GM11168 (cell line): ENCODE measurements around the gene TMEM238.

Experiments used
- in situ Hi-C: fragments of 300-500 bp; cut with MboI; formaldehyde crosslinking; loops from one replicate; pipeline ENCODE4 v1.12.0; 2022; ENCODE audit warnings: low sequenced_read_pairs; ENCODE audit not compliant: unreplicated experiment

TMEM238 gene

GRCh38 chr19:55406091-55406825, 22.2 kb upstream of the TMEM238 start:
- in situ Hi-C loops: loop anchor here (25.0 kb wide), 1 partner anchor 269 kb away; the partner anchor contains the start of gene TNNT1

- in situ Hi-C loops: loop anchor here (25.0 kb wide), 1 partner anchor 268 kb away; the partner anchor contains the start of gene TNNT1
Measured at GRCh38 chr19:55405638-55406037, 21.5 kb upstream of the TMEM238 start.

GRCh38 chr19:55402509-55402908, 18.4 kb upstream of the TMEM238 start:
- in situ Hi-C loops: loop anchor here (25.0 kb wide), 1 partner anchor 265 kb away; the partner anchor contains the start of gene TNNT1

GRCh38 chr19:55401390-55401789, 17.3 kb upstream of the TMEM238 start:
- in situ Hi-C loops: loop anchor here (25.0 kb wide), 1 partner anchor 264 kb away; the partner anchor contains the start of gene TNNT1

- in situ Hi-C loops: loop anchor here (25.0 kb wide), 1 partner anchor 263 kb away; the partner anchor contains the start of gene TNNT1
Measured at GRCh38 chr19:55400281-55401087, 16.4 kb upstream of the TMEM238 start.

- in situ Hi-C loops: no loop called here
Measured at GRCh38 chr19:55398200-55398925, 14.3 kb upstream of the TMEM238 start.

- in situ Hi-C loops: no loop called here
Measured at GRCh38 chr19:55392820-55393761, 9.0 kb upstream of the TMEM238 start.

GRCh38 chr19:55391702-55392615, 7.9 kb upstream of the TMEM238 start:
- in situ Hi-C loops: no loop called here

- in situ Hi-C loops: no loop called here
Measured at GRCh38 chr19:55391191-55391670, 7.1 kb upstream of the TMEM238 start.

GRCh38 chr19:55390461-55390880, 6.4 kb upstream of the TMEM238 start:
- in situ Hi-C loops: no loop called here

GRCh38 chr19:55389386-55390317, 5.6 kb upstream of the TMEM238 start:
- in situ Hi-C loops: no loop called here

GRCh38 chr19:55387736-55388497, 3.8 kb upstream of the TMEM238 start:
- in situ Hi-C loops: no loop called here

- in situ Hi-C loops: no loop called here
Measured at GRCh38 chr19:55386493-55386971, 2.4 kb upstream of the TMEM238 start.

- in situ Hi-C loops: no loop called here
Measured at GRCh38 chr19:55385724-55386492, 1.8 kb upstream of the TMEM238 start, which contains the start of gene RPL28. Gene RPL28 (plus strand): TSS chr19:55385932. CDS start chr19:55386358, 426 bp downstream.

- in situ Hi-C loops: no loop called here
Measured at GRCh38 chr19:55384920-55385723, 1.0 kb upstream of the TMEM238 start.
